ENCODE data around the gene OXER1.

The OXER1 gene

GRCh38 chr2:42768706-42769256 lies 4.8 kb upstream of the OXER1 start:
- DNase-seq: no peak

GRCh38 chr2:42767899-42768705 lies 4.2 kb upstream of the OXER1 start:
- no peak for DNase-seq

GRCh38 chr2:42767080-42767898 lies 3.4 kb upstream of the OXER1 start:
- no peak for DNase-seq

GRCh38 chr2:42765686-42766085 lies 1.8 kb upstream of the OXER1 start:
- DNase-seq: no peak

- no peak for DNase-seq
These were observed 966 bp upstream of the OXER1 start for GRCh38 chr2:42764901-42765300.

GRCh38 chr2:42762823-42763804 lies 821 bp downstream of the OXER1 start:
- no peak for DNase-seq

- no peak for DNase-seq
These were observed 1.8 kb downstream of the OXER1 start for GRCh38 chr2:42762155-42762554.

GRCh38 chr2:42761554-42761953 lies 2.4 kb downstream of the OXER1 start:
- DNase-seq: no peak

- DNase-seq: no peak
These were observed 5.2 kb downstream of the OXER1 start for GRCh38 chr2:42758751-42759150.

GRCh38 chr2:42757981-42758740 lies 5.8 kb downstream of the OXER1 start:
- no peak for DNase-seq

GRCh38 chr2:42756966-42757513 lies 6.9 kb downstream of the OXER1 start:
- DNase-seq: no peak

GRCh38 chr2:42756150-42756775 lies 7.7 kb downstream of the OXER1 start:
- DNase-seq: no peak

- DNase-seq: no peak
These were observed 8.6 kb downstream of the OXER1 start for GRCh38 chr2:42755191-42755880.

- DNase-seq: no peak
These were observed 9.2 kb downstream of the OXER1 start for GRCh38 chr2:42754776-42755140.

GRCh38 chr2:42754021-42754775 lies 9.7 kb downstream of the OXER1 start:
- DNase-seq: peak; percentile 63

- DNase-seq: no peak
These were observed 10.8 kb downstream of the OXER1 start for GRCh38 chr2:42752816-42753813.

GRCh38 chr2:42752314-42752713 lies 11.6 kb downstream of the OXER1 start:
- DNase-seq: peak; percentile 42

- no peak for DNase-seq
These were observed 15.1 kb downstream of the OXER1 start for GRCh38 chr2:42748840-42749239.
